ENCODE results near the gene GAL3ST3.

The GAL3ST3 gene

DNA sequence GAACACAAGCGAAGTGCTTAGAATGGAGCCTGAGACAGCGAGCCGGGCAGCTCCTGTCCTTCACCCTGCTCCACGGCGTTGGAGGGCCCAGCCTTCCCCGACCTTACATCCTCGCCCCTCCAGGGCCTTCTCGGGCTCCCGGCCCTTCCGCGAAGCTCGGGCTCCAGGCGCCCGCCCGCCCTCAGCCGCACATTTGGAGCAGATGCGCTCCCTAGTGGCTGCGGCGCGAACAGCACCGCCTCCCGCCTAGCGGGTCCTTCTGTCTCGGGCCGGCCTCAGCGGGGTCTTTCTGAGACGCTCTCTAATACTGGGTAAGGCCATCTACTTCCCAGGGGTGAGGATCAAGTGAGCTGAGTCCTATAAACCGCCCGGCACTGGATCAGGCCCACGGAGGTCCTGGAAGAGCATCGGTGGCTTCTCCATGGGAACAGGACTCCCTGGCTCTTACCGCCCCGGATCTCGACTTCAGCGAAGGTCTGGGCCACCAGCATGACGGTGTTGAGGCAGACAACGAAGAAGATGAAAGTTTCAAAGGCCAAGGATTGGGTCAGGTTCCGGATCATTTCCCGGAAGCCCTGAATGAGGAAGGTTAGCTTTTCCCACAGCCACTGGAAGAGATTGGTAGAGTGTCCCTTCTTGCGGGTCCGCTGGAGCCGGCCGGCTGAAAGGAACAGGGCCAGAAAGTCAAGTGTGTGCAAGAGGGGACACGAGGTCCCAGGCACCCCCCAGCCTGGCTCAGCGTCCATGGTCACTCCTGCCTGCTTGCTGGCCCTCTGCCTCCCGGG, 26.4 kb downstream of the GAL3ST3 start:
- no peak overlapping the region for H3K4me3 ChIP-seq (ENCODE audit: low read depth, low read length)
- peak overlapping the region; percentile 29 for H2BK12ac ChIP-seq (ENCODE audit: low read length)
- no peaks in the 10 kb centered on the region for H3K27me3 ChIP-seq (ENCODE audit: insufficient read depth, low read length)
- H3K4ac ChIP-seq (ENCODE audit: low read depth, low read length): no peak overlapping the region
- H2AFZ ChIP-seq (ENCODE audit: insufficient read depth, low read length, poor library complexity): no peak overlapping the region
- no peak overlapping the region for H2AK5ac ChIP-seq (ENCODE audit: low read length)
- H3K18ac ChIP-seq (ENCODE audit: low read length): no peak overlapping the region
- H3K27ac ChIP-seq (ENCODE audit: low read depth, low read length): no peak overlapping the region
- no CpG with 5 or more reads among the region's 46 CpGs for WGBS (ENCODE audit: extremely low coverage, insufficient coverage, insufficient read length)
- no peak overlapping the region for H3K9ac ChIP-seq (ENCODE audit: low read length)
- H4K8ac ChIP-seq (ENCODE audit: low read depth, low read length): peak overlapping the region; percentile 90
- peaks cover 7% of the 10 kb centered on the region for H3K9me3 ChIP-seq (ENCODE audit: insufficient read depth, low read depth, low read length)
- H2BK5ac ChIP-seq (ENCODE audit: low read depth, low read length, poor library complexity): no peak overlapping the region
- H4K12ac ChIP-seq (ENCODE audit: low read depth, low read length): peak overlapping the region; percentile 74
- H4K91ac ChIP-seq (ENCODE audit: low read depth, low read length): no peak overlapping the region
- H3K4me1 ChIP-seq (ENCODE audit: control insufficient read depth in 1 of 2, insufficient read depth in 2 of 2, low read length in 2 of 2): no peaks in the 10 kb centered on the region
- no peak overlapping the region for H2BK120ac ChIP-seq (ENCODE audit: insufficient read depth, low read length, poor library complexity)
- no peak overlapping the region for H3K23ac ChIP-seq (ENCODE audit: low read length)
- H3K14ac ChIP-seq (ENCODE audit: low read length): no peak overlapping the region
- no peaks in the 10 kb centered on the region for H3K36me3 ChIP-seq (ENCODE audit: control insufficient read depth in 1 of 2, insufficient read depth in 2 of 2, low read length in 2 of 2)
- H3K4me2 ChIP-seq (ENCODE audit: low read length): no peak overlapping the region
- H3K79me2 ChIP-seq (ENCODE audit: control insufficient read depth, insufficient read depth, low read length, poor library complexity): no peaks in the 10 kb centered on the region
- peak; percentile 80 to 92 for DNase-seq
- no peaks in the 10 kb centered on the region for H3K79me1 ChIP-seq (ENCODE audit: low read length)

DNA sequence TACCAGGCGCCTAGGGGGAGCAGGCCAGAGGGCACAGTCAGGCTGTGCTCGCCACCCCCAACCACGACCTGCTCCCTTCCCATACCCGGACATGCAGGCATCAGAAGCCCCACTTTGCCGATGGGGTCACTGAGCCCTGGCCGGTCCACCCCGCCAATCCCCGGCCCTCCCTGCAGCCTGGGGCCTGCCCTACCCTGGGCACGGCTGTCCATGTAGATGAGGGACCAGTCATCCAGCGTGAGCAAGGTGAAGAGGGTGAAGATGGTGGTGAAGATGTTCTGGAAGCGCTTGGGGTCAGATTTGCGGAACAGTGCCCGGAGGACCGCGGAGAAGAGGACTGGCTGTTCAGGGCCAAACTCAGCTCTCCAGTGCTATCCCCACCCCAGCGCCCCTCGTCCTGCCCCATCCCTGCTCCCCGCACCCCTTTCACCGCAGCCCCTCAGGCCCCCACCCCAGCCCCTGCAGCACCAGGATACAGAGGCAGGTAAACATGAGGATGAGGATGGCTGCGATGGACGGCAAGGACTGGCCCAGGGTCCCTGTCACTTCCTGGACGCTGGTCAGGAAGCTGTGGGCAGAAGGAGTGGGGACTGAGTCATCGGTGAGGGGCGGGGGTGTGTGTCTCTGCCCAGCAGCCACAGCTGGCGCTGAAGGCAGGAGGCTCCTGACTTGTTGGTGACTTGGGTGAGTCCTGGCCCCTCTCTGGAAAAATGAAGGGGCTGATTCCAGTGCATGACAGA, 28.2 kb downstream of the GAL3ST3 start:
- H3K4me2 ChIP-seq (ENCODE audit: low read length): no peak overlapping the region
- H3K23ac ChIP-seq (ENCODE audit: low read length): no peak overlapping the region
- no peaks in the 10 kb centered on the region for H3K36me3 ChIP-seq (ENCODE audit: control insufficient read depth in 1 of 2, insufficient read depth in 2 of 2, low read length in 2 of 2)
- no peak overlapping the region for H2AFZ ChIP-seq (ENCODE audit: insufficient read depth, low read length, poor library complexity)
- H3K4ac ChIP-seq (ENCODE audit: low read depth, low read length): no peak overlapping the region
- H4K12ac ChIP-seq (ENCODE audit: low read depth, low read length): no peak overlapping the region
- no peak overlapping the region for H4K8ac ChIP-seq (ENCODE audit: low read depth, low read length)
- H2BK120ac ChIP-seq (ENCODE audit: insufficient read depth, low read length, poor library complexity): no peak overlapping the region
- H3K18ac ChIP-seq (ENCODE audit: low read length): no peak overlapping the region
- H4K91ac ChIP-seq (ENCODE audit: low read depth, low read length): no peak overlapping the region
- no peaks in the 10 kb centered on the region for H3K79me1 ChIP-seq (ENCODE audit: low read length)
- peak; percentile 78 to 79 for DNase-seq
- H3K14ac ChIP-seq (ENCODE audit: low read length): no peak overlapping the region
- peak overlapping the region; percentile 71 for H2BK12ac ChIP-seq (ENCODE audit: low read length)
- no peaks in the 10 kb centered on the region for H3K79me2 ChIP-seq (ENCODE audit: control insufficient read depth, insufficient read depth, low read length, poor library complexity)
- no peak overlapping the region for H3K27ac ChIP-seq (ENCODE audit: low read depth, low read length)
- peak overlapping the region; percentile 22 for H2AK5ac ChIP-seq (ENCODE audit: low read length)
- no peak overlapping the region for H3K4me3 ChIP-seq (ENCODE audit: low read depth, low read length)
- no peak overlapping the region for H2BK5ac ChIP-seq (ENCODE audit: low read depth, low read length, poor library complexity)
- H3K27me3 ChIP-seq (ENCODE audit: insufficient read depth, low read length): no peaks in the 10 kb centered on the region
- peaks cover 0 to 3% of the 10 kb centered on the region in 2 experiments for H3K4me1 ChIP-seq (ENCODE audit: control insufficient read depth in 1 of 2, insufficient read depth in 2 of 2, low read length in 2 of 2)
- H3K9me3 ChIP-seq (ENCODE audit: insufficient read depth, low read depth, low read length): peaks cover 4% of the 10 kb centered on the region
- WGBS (ENCODE audit: extremely low coverage, insufficient coverage, insufficient read length): no CpG with 5 or more reads among the region's 25 CpGs
- H3K9ac ChIP-seq (ENCODE audit: low read length): no peak overlapping the region

DNA sequence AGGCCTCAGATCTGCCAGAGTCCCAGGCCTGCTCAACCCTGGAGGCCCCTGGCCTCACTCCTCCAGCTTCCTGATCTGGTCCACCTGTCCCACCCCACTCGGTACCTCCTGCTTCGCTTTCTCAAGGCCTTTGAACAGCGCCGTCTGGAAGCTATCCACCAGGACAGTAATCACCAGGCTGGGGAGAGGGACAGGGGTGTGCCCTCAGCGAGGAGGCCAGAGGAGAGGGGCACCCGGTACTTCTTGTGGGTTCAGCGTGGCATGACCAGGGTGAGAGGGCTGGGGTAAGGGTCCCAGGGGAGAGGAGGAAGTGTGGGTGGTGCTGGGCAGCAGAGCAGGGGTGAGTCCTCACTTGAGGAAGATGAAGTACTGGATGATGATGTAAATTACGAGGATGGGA, 28.7 kb downstream of the GAL3ST3 start:
- no peaks in the 10 kb centered on the region for H3K79me2 ChIP-seq (ENCODE audit: control insufficient read depth, insufficient read depth, low read length, poor library complexity)
- H3K18ac ChIP-seq (ENCODE audit: low read length): no peak overlapping the region
- H3K4me2 ChIP-seq (ENCODE audit: low read length): no peak overlapping the region
- no peaks in the 10 kb centered on the region for H3K36me3 ChIP-seq (ENCODE audit: control insufficient read depth in 1 of 2, insufficient read depth in 2 of 2, low read length in 2 of 2)
- H3K27me3 ChIP-seq (ENCODE audit: insufficient read depth, low read length): no peaks in the 10 kb centered on the region
- H3K9me3 ChIP-seq (ENCODE audit: insufficient read depth, low read depth, low read length): peaks cover 2% of the 10 kb centered on the region
- WGBS (ENCODE audit: extremely low coverage, insufficient coverage, insufficient read length): no CpG with 5 or more reads among the region's 8 CpGs
- no peak overlapping the region for H4K8ac ChIP-seq (ENCODE audit: low read depth, low read length)
- peak overlapping the region; percentile 71 for H2BK12ac ChIP-seq (ENCODE audit: low read length)
- H2BK120ac ChIP-seq (ENCODE audit: insufficient read depth, low read length, poor library complexity): peak overlapping the region; percentile 37
- no peak overlapping the region for H2AFZ ChIP-seq (ENCODE audit: insufficient read depth, low read length, poor library complexity)
- no peak overlapping the region for H4K91ac ChIP-seq (ENCODE audit: low read depth, low read length)
- H3K9ac ChIP-seq (ENCODE audit: low read length): no peak overlapping the region
- H3K23ac ChIP-seq (ENCODE audit: low read length): no peak overlapping the region
- H3K14ac ChIP-seq (ENCODE audit: low read length): peak overlapping the region; percentile 42
- no peak overlapping the region for H2BK5ac ChIP-seq (ENCODE audit: low read depth, low read length, poor library complexity)
- no peak for DNase-seq
- peaks cover 6 to 7% of the 10 kb centered on the region in 2 experiments for H3K4me1 ChIP-seq (ENCODE audit: control insufficient read depth in 1 of 2, insufficient read depth in 2 of 2, low read length in 2 of 2)
- no peaks in the 10 kb centered on the region for H3K79me1 ChIP-seq (ENCODE audit: low read length)
- peak overlapping the region; percentile 72 for H2AK5ac ChIP-seq (ENCODE audit: low read length)
- no peak overlapping the region for H3K27ac ChIP-seq (ENCODE audit: low read depth, low read length)
- no peak overlapping the region for H4K12ac ChIP-seq (ENCODE audit: low read depth, low read length)
- no peak overlapping the region for H3K4ac ChIP-seq (ENCODE audit: low read depth, low read length)
- no peak overlapping the region for H3K4me3 ChIP-seq (ENCODE audit: low read depth, low read length)

DNA sequence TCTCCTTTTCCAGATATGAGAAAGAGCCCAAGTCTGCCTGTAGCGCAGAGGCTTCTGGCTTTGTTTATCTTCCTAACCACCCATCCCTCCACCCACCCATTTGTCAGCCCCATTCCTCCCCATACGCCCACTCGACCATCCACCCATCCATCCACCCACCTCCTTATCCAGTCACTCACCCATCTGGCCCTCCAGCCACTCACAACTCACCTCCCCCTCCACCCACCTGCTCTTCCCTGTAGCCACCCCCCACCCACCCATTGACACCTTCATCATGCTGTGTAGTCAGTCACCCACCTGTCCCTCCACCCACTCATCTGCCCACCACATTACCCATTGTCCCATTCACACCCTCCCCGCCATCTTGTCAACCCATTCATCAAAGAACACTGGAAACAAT, 31.6 kb downstream of the GAL3ST3 start:
- Histone ChIP-seq H2BK120ac (ENCODE audit: insufficient read depth, low read length, poor library complexity) (no peak overlapping the region), H2BK5ac (ENCODE audit: low read depth, low read length, poor library complexity) (no peak overlapping the region), H3K18ac (ENCODE audit: low read length) (no peak overlapping the region), H2AK5ac (ENCODE audit: low read length) (no peak overlapping the region), H3K4me3 (ENCODE audit: low read depth, low read length) (no peak overlapping the region), H3K14ac (ENCODE audit: low read length) (no peak overlapping the region), H4K91ac (ENCODE audit: low read depth, low read length) (no peak overlapping the region), H3K27me3 (ENCODE audit: insufficient read depth, low read length) (no peaks in the 10 kb centered on the region), H2AFZ (ENCODE audit: insufficient read depth, low read length, poor library complexity) (no peak overlapping the region), H3K79me2 (ENCODE audit: control insufficient read depth, insufficient read depth, low read length, poor library complexity) (no peaks in the 10 kb centered on the region), H3K23ac (ENCODE audit: low read length) (no peak overlapping the region), H3K79me1 (ENCODE audit: low read length) (peaks cover 8% of the 10 kb centered on the region), H3K27ac (ENCODE audit: low read depth, low read length) (no peak overlapping the region), H4K12ac (ENCODE audit: low read depth, low read length) (no peak overlapping the region), H3K9ac (ENCODE audit: low read length) (no peak overlapping the region), H3K4me2 (ENCODE audit: low read length) (no peak overlapping the region), H4K8ac (ENCODE audit: low read depth, low read length) (no peak overlapping the region), H2BK12ac (ENCODE audit: low read length) (no peak overlapping the region), H3K36me3 (ENCODE audit: control insufficient read depth in 1 of 2, insufficient read depth in 2 of 2, low read length in 2 of 2) (no peaks in the 10 kb centered on the region), H3K4me1 (ENCODE audit: control insufficient read depth in 1 of 2, insufficient read depth in 2 of 2, low read length in 2 of 2) (peaks cover 20 to 25% of the 10 kb centered on the region in 2 experiments), H3K4ac (ENCODE audit: low read depth, low read length) (no peak overlapping the region), H3K9me3 (ENCODE audit: insufficient read depth, low read depth, low read length) (peaks cover 2% of the 10 kb centered on the region)
- WGBS (ENCODE audit: extremely low coverage, insufficient coverage, insufficient read length): 100% methylated on average over 2 of the region's 4 CpGs
- no peak for DNase-seq

Data from trophoblast cell (in vitro differentiated cells and primary cell).